GM12801 (cell line): ENCODE measurements around the gene SNRNP200.

Source experiments
- TF ChIP-seq, protein P1 (sequence below): IDR thresholded peaks from one replicate; pipeline ENCODE4 v1.5.1; 2011; ENCODE audit warnings: control low read depth; ENCODE audit not compliant: insufficient read length; ENCODE audit errors: extremely low read depth

Gene SNRNP200

DNA sequence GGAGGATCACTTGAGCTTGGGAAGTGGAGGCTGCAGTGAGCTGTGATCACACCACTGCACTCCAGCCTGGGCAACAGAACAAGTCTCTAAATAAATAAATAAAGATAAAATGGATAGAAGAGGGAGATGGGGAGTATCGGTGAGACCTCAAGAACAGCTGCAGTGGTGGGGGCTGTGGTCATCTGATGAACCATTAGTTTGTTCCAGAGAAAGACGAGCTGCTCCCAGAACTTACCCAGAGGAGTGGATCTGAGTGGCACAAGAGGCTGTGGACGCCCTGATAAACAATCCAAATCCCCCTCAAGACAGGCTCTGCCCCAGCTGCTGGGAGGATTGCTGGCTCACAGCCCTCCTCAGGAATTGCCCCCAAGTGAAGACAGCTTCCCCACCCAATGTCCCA, 66.3 kb downstream of the SNRNP200 start:
- TF ChIP-seq, protein P1, sequence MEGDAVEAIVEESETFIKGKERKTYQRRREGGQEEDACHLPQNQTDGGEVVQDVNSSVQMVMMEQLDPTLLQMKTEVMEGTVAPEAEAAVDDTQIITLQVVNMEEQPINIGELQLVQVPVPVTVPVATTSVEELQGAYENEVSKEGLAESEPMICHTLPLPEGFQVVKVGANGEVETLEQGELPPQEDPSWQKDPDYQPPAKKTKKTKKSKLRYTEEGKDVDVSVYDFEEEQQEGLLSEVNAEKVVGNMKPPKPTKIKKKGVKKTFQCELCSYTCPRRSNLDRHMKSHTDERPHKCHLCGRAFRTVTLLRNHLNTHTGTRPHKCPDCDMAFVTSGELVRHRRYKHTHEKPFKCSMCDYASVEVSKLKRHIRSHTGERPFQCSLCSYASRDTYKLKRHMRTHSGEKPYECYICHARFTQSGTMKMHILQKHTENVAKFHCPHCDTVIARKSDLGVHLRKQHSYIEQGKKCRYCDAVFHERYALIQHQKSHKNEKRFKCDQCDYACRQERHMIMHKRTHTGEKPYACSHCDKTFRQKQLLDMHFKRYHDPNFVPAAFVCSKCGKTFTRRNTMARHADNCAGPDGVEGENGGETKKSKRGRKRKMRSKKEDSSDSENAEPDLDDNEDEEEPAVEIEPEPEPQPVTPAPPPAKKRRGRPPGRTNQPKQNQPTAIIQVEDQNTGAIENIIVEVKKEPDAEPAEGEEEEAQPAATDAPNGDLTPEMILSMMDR, result no peak

DNA sequence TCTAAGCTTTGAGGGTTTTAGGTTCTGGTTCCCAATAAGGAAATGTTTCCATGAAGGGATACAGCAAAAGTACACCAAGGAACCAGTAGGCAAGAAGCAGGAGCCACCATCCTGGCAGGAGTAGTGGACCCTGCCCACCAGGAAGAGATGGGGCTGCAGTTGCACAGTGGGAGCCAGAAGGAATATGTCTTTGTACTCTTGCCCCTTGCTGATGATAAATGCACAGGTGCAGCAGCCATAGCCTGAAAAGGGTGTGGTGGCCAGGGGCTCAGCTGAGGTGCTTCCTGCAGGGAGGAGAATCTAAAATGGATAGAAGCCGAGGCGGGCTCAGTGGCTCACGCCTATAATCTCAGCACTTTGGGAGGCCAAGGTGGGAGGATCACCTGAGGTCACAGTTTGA, 67.1 kb downstream of the SNRNP200 start:
- TF ChIP-seq, protein P1, result no peak

DNA sequence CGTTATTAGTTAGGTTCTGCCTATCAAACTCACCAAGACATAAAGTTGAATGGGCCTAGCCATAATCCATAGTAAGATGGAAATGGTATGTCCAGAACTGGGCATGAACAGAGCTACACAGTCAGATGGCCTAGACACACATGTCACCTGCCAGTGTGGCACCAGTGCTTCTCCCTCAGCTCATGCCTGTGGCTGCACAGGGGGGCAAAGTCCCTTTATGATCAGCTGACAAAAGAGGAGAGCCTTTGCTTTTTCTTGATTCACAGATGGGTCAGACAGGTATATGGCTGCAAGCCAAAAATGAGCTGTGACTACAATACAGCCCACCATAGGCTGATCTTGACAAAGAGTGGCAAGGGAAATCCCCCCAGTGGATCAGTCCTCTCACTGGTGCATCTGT, 68.5 kb downstream of the SNRNP200 start:
- TF ChIP-seq, protein P1, result no peak

DNA sequence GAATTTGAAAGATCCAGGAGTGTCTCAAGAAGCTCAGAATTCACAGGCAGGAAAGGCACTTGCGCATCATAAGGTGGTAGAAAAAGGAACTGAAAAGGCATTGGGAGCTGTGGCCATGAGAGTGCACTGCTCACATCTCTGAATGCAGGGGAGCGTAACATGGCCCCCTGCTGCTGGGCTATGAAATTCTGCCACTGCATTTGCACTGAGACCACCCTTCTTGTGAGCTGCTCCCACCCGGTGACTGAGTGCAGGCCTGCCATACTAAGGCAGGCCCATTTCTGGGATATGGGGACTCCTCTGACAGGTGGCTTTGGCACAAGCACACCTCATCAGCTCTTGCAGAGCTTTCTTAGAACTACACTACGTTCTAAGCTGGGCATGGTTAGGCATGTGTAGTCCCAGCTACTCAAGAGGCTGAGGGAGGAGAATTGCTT, 71.4 kb downstream of the SNRNP200 start:
- TF ChIP-seq, protein P1, result no peak

DNA sequence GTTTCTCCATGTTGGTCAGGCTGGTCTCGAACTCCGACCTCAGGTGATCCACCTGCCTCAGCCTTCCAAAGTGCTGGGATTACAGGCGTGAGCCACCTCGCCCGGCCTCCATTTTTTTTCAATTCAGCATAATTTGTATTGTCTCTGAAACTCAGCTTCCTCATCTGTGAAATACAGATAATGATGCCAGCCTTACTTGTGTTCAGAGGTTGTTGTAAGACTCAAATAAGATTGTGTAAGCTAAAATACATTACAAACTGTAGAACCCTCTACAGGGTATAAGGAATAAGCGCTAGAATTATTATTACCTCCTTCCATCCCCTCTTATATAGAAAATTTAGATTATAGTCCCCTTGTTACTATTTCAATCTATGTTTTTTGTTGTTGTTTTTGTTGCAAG, 71.9 kb downstream of the SNRNP200 start:
- TF ChIP-seq, protein P1, result no peak

DNA sequence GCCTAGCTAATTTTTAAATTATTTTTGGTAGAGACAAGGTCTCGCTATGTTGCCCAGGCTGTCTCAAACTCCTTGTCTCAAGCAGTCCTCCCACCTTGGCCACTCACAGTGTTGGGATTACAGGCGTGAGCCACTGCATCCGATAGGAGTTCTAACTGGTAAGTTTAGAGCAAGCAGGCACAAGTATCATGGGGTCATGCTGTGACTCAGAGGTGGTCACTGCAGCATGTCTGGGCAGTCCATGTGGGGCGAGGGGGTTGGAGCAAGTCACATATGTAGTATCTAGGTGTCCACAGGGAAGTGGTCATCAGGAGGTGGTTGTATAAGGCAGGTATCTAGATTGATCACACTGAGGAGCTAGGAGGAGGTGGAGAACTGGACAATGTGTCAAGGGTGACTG, 74.0 kb downstream of the SNRNP200 start:
- TF ChIP-seq, protein P1, result no peak

DNA sequence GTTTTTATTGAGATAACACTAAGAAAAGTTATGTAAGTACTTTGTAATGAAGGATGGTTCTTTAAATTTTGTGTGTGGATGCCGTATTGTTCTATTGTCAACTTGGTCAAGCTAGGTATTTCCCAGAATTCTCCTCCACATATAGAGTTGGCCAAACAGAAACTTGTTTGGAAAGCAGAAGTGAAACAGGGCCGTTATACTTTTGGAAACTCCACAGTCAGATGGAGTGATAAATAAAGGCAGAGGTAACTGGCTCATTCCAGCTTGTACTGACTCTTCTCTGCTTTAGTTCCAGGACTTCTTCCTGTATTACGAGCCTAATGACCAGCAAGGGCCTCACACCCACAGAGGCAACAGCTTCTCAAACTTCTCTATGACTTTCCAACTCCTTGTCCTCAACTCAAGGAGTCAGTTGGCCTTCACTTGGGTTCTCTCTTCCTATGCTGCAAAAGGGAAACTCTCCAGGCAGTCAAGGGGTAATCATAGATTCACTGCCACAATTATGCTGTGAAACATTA, 80.3 kb downstream of the SNRNP200 start:
- TF ChIP-seq, protein P1, result no peak
